NB4 (cell line): ENCODE measurements around the gene CALM3.

Experiments
- MYC ChIP-seq: IDR thresholded peaks from 2 replicates; pipeline ENCODE4 v1.6.1; 2011; ENCODE audit warnings: low read depth, low read length
- POLR2A ChIP-seq: IDR thresholded peaks from 2 replicates; pipeline ENCODE4 v1.6.1; 2011; ENCODE audit warnings: mild to moderate bottlenecking; ENCODE audit not compliant: insufficient read length; ENCODE audit errors: extremely low read depth
- TF ChIP-seq, protein P1 (sequence below): IDR thresholded peaks from one replicate; pipeline ENCODE4 v1.5.1; 2012; ENCODE audit warnings: low read depth, low read length
- TF ChIP-seq, protein P2 (sequence below): IDR thresholded peaks from 2 replicates; pipeline ENCODE4 v1.6.1; 2011; ENCODE audit warnings: low read depth, low read length

DNA sequence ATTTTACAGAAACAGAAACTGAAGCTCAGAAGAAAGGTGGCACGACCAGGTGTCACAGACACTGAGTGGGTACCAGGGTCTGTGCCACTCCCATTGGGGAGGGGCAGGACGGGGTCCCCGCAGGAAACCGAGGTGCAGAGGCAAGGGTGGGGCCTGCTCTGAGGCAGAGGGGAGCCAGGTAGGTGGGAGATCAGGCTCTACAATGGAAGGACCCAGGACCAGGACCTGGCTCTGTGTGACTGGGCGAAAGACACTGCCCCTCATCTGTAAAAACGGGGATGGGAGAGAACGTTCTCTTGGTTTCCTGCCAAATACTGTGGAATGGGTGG lies 21.0 kb downstream of the CALM3 start:
- TF ChIP-seq, protein P1, sequence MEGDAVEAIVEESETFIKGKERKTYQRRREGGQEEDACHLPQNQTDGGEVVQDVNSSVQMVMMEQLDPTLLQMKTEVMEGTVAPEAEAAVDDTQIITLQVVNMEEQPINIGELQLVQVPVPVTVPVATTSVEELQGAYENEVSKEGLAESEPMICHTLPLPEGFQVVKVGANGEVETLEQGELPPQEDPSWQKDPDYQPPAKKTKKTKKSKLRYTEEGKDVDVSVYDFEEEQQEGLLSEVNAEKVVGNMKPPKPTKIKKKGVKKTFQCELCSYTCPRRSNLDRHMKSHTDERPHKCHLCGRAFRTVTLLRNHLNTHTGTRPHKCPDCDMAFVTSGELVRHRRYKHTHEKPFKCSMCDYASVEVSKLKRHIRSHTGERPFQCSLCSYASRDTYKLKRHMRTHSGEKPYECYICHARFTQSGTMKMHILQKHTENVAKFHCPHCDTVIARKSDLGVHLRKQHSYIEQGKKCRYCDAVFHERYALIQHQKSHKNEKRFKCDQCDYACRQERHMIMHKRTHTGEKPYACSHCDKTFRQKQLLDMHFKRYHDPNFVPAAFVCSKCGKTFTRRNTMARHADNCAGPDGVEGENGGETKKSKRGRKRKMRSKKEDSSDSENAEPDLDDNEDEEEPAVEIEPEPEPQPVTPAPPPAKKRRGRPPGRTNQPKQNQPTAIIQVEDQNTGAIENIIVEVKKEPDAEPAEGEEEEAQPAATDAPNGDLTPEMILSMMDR, result no peak
- TF ChIP-seq POLR2A (no peak), MYC (no peak)
- TF ChIP-seq, protein P2, sequence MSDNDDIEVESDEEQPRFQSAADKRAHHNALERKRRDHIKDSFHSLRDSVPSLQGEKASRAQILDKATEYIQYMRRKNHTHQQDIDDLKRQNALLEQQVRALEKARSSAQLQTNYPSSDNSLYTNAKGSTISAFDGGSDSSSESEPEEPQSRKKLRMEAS, result no peak
